Astrocyte of the cerebellum (primary cell): ENCODE results near the gene POLG2.

Experiments
- DNase-seq: peaks from one replicate; pipeline ENCODE4 v3.0.0-alpha.2; 2011; ENCODE audit warnings: low read depth
- H3K4me3 ChIP-seq: 2 replicates; pipeline ENCODE4 v1.5.1; 2011; ENCODE audit warnings: mild to moderate bottlenecking, low read depth, low read length, moderate library complexity
- in situ Hi-C: cut with HindIII; loops from 2 replicates; pipeline ENCODE4 v1.10.0; 2017; ENCODE audit warnings: low sequenced_read_pairs
- TF ChIP-seq, protein P1 (sequence below): IDR thresholded peaks from 2 replicates; pipeline ENCODE4 v1.5.1; 2012; ENCODE audit warnings: low read length, low read depth, moderate library complexity, mild to moderate bottlenecking; ENCODE audit errors: missing control alignments

The POLG2 gene

DNA sequence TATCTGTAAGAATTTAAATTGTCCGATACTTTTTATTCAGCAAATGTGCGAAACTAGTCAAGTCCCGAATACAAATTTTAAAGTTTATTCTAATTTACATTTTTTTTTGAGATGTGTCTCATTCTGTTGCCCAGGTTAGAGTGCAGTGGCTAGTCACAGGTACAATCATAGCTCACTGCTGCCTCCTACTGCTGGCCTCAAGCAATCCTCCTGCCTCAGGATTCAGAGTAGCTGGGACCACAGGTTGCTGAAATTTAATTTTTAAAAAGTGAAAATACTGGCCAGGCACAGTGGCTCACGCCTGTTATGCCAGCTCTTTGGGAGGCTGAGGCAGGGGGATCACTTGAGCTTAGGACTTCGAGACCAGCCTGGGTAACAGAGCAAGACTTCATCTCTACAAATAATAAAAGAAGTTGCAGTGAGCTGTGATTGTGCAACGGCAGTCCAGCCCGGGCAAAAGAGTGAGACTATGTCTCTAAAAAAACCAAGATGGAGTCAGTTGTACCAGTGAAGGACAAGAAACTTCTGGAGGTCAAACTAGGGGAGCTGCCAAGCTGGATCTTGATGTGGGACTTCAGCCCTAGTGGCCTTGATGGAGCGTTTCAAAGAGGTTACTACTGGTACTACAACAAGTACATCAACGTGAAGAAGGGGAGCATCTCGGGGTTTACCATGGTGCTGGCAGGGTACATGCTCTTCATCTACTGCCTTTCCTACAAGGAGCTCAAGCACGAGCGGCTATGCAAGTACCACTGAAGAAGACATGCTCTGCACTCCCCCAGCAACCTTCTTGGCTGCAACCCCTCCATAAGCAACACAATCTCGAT is 5.6 kb downstream of the POLG2 start:
- TF ChIP-seq, protein P1, sequence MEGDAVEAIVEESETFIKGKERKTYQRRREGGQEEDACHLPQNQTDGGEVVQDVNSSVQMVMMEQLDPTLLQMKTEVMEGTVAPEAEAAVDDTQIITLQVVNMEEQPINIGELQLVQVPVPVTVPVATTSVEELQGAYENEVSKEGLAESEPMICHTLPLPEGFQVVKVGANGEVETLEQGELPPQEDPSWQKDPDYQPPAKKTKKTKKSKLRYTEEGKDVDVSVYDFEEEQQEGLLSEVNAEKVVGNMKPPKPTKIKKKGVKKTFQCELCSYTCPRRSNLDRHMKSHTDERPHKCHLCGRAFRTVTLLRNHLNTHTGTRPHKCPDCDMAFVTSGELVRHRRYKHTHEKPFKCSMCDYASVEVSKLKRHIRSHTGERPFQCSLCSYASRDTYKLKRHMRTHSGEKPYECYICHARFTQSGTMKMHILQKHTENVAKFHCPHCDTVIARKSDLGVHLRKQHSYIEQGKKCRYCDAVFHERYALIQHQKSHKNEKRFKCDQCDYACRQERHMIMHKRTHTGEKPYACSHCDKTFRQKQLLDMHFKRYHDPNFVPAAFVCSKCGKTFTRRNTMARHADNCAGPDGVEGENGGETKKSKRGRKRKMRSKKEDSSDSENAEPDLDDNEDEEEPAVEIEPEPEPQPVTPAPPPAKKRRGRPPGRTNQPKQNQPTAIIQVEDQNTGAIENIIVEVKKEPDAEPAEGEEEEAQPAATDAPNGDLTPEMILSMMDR = peak; percentile 74
- H3K4me3 ChIP-seq = no peak overlapping the region
- in situ Hi-C loops = loop anchor here (10.0 kb wide), 1 partner anchor 186 kb away; no protein-coding TSS in a partner anchor
- DNase-seq = no peak

DNA sequence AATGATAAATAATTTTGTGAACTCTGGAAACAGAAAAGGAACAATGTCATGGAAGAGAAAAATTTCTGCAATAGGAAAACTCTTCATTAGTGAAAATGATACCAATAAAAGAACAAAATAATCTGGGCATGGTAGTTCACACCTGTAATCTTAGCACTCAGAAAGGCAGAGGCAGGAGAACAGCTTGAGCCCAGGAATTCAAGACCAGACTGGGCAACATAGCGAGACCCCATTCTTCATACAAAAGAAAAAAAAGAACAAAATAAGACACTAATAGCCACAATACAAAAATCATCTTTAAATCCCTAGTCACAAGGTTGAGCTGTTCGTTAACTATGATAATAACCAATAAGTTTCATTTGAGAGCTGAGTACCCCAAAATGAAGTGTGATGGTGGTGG is 8.6 kb downstream of the POLG2 start:
- in situ Hi-C loops = no loop called here
- TF ChIP-seq, protein P1 = no peak
- DNase-seq = no peak
- H3K4me3 ChIP-seq = no peak overlapping the region

DNA sequence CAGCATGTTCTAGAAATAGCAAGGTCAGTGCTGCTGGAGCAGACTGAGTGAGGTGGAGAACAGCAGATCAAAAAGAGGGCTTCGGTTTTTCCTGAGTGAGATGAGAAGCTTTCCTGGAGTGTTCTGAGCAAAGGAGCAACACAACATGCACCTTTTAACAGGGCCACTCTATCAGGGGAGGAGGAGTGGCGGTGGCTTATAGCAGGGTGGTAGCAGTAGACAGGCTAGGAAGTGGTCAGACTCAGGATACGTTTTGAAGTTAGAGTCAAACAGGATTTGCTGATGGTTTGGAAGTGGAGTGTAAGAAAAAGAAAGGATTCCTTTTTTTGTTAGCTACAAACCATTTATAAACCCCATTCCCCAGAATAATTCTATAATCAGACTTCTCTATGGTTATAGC is 12.5 kb downstream of the POLG2 start:
- in situ Hi-C loops = loop anchor here (5.0 kb wide), 1 partner anchor 57 kb away; no protein-coding TSS in a partner anchor
- no peak for DNase-seq

DNA sequence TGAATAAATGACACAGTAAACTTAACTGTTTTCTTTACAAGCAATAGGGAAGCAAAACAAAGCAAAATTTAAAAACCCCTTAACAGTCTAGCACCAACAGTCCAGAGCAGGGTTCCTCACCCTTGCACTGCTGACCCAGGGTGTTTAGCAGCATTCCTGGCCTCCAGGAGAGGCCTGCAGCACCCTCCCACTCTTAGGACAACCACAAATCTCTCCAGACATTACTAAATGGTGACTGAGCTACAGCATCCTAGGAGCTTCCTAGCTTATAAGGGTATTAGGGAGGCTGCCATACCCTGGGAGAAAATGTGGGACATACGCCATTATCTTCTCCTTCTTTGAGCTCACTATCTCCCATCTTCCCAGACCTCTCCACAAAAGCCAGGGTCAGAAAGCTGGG is 15.9 kb downstream of the POLG2 start:
- no peak for DNase-seq

More for the DNA sequence above, 12.5 kb downstream of the POLG2 start:
- TF ChIP-seq, protein P1 = no peak
- H3K4me3 ChIP-seq = no peak overlapping the region

DNA sequence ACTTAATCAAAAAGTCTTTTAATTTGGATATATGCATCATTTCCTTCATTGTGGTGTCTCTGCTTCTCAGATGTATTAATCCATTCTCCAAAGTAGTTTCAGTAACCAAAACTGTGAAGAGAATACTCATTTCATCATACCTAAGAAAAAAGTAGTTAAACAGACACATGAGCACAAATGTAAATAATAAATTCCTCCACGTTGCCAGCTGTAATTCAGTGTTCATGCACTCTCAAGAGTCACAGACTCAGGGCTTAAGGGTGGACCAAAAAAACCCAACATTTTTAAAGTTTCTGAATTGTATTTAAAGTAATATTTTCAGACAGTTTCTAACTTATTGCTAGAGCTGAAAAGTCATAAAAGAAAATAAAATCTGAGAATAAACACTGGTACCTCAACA is 19.0 kb downstream of the POLG2 start:
- no peak for DNase-seq
- TF ChIP-seq, protein P1 = no peak
- no peak overlapping the region for H3K4me3 ChIP-seq
- in situ Hi-C loops = no loop called here

More for the DNA sequence above, 15.9 kb downstream of the POLG2 start:
- in situ Hi-C loops = loop anchor here (5.0 kb wide), 1 partner anchor 54 kb away; no protein-coding TSS in a partner anchor
- no peak overlapping the region for H3K4me3 ChIP-seq
- TF ChIP-seq, protein P1 = no peak

DNA sequence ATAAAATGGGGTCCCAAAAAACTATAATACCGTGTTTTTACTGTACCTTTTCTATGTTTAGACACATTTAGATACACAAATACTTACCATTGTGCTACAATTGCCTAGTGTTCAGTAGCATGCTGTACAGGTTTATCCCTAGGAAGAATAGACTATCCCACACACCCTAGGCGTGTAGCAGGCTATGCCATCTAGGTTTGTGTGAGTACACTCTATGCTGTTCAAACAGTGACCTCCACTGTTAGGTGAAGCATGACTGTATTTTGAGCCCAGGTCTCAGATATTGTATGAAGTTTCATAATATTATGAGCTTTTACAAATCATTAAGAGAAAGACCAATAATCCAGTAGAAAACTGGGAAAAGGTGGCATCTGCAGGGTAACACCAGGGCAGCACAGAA is 24.3 kb downstream of the POLG2 start:
- TF ChIP-seq, protein P1 = no peak
- DNase-seq = no peak
- H3K4me3 ChIP-seq = no peak overlapping the region
- in situ Hi-C loops = no loop called here
